Omental fat pad (tissue), 4 donors: Measurements from ENCODE around the gene LIPM. TPM values are rescaled to one million over a fixed set of nuclear protein-coding genes. Genes with fewer than 3 reads are reported as not detected.
A peak's percentile ranks its signal among the peaks of the same experiment; 100 is the strongest.

Source experiments
- ATAC-seq: fragments of 150-250 bp; one replicate; pipeline ENCODE4 v1.9.1; 2016; ENCODE audit warnings: mild to moderate bottlenecking, moderate library complexity; ENCODE audit not compliant: low FRiP score
- DNase-seq: peaks from one replicate; pipeline ENCODE4 v3.0.0-alpha.2; 2019; ENCODE audit warnings: low spot score
- total RNA-seq, 4 donors: library from RNA; depleted of rRNA; stranded (reverse); fragments of >200 nt; gene quantifications; one replicate each; pipeline ENCODE4 v1.1.0, GENCODE V29; 2016
- TF ChIP-seq, protein P1 (sequence below), 3 donors: fragments of 450-650 bp; IDR thresholded peaks; one replicate each; pipeline ENCODE4 v1.5.1; 2016 to 2017; ENCODE audit warnings: antibody characterized with exemption in 3 of 3, mild to moderate bottlenecking in 3 of 3, moderate library complexity in 2 of 3

Gene LIPM
- total RNA-seq, 4 donors from 2014 or later, result not detected

DNA sequence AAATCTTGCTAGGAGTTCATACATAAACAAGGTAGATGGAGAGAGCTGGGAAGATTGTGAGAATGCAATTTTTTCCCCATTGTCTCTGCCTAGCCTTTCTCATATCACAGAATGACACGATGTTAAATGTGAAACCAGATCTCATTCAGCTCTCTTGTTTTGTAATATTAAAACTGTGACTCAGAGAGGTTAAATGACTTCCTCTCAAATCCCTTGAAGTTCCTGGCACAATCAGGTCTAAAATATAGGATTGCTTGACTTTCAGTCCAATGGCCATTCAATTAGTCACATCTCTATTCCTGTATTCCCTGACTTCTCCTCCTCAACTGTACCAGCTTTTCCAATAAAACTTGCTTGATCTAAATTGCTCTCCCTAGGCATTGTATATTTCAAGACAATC is 46.0 kb downstream of the LIPM start:
- no peak for DNase-seq
- ATAC-seq, result peak; percentile 76
- TF ChIP-seq, protein P1, sequence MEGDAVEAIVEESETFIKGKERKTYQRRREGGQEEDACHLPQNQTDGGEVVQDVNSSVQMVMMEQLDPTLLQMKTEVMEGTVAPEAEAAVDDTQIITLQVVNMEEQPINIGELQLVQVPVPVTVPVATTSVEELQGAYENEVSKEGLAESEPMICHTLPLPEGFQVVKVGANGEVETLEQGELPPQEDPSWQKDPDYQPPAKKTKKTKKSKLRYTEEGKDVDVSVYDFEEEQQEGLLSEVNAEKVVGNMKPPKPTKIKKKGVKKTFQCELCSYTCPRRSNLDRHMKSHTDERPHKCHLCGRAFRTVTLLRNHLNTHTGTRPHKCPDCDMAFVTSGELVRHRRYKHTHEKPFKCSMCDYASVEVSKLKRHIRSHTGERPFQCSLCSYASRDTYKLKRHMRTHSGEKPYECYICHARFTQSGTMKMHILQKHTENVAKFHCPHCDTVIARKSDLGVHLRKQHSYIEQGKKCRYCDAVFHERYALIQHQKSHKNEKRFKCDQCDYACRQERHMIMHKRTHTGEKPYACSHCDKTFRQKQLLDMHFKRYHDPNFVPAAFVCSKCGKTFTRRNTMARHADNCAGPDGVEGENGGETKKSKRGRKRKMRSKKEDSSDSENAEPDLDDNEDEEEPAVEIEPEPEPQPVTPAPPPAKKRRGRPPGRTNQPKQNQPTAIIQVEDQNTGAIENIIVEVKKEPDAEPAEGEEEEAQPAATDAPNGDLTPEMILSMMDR (IDR thresholded peaks at IDR 0.05), result no peak

DNA sequence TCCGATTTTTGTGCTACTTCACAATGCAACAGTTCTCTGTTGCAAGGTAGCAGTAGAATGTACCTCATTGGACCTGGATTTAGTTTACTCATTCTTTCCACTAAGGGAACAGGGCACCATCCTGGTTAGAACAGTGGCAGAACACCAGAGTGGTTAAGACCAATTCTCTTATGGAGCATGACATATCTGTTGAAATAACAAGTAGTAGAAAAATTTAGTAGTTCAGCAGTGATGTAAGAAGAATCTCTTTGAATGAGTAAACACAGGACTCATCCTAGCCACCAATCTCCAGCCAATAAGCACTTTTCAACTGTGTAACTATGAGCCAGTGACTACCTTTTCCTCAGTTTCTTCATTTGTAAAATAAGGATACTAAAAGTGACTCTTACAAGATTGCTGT is 46.7 kb downstream of the LIPM start:
- DNase-seq (no peak), ATAC-seq (peak; percentile 55)
- TF ChIP-seq, protein P1 (IDR thresholded peaks at IDR 0.05), result no peak

DNA sequence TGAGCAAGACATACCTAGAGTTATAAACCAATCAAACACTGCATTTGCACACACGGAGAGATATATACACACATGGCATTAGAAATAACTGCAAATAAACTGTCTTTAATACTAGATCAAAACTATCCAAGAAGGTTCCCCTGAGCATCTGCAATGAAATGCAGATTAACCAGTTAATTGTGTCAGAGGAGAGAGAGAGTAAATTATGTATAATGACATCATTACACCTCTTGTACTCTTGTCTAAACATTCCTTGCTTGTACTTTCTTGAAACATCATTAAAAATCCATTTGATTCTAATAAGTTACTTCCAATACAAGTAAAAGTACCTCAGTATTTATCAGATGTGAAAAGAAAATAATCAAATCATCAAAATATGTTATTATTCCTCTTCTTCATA is 48.2 kb downstream of the LIPM start:
- no peak for DNase-seq
- TF ChIP-seq, protein P1 (IDR thresholded peaks at IDR 0.05), result no peak
- no peak for ATAC-seq

DNA sequence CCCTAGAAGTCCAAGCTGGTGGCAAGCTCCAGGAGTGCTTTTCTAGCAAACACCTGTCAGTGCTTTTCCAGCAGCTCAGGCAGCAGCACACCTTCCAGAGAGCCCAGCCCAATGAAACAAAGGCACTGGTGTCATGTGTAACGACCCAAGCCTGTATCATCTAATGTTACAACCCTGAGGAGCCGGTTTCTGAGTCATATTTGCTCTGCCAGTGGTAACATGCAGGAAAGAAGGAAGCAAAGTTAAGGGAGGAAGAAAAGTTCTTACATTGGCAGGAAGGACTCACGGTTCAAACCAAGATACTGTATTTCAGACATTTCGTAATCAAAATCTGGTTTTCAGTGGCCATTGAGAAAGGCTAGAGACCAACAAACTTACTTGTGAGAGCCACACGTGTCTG is 49.2 kb downstream of the LIPM start, which contains the start of gene ANKRD22:
Gene ANKRD22 (minus strand): TSS at position 139 of the 400 bp plus-strand sequence. CDS start 237 bp downstream, outside the sequence.
- TF ChIP-seq, protein P1 (IDR thresholded peaks at IDR 0.05), result no peak

DNA sequence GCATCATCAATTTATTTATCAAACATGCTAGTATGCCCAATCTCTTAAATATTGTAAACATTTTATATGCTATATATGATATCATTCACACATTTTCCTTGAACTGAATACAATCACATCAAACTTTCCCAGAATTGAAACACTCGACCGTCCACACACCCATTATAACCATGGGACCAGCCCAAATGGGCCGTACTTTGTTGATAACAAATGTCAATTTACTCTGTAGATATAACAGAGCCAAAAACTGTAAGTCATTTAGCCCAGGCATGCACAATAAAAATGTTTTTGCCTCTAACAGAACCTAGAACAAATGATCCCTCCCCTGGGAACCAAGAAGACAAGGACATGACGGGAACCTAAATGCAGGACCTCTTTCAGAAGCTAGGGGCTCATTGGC is 49.8 kb downstream of the LIPM start:
- no peak for ATAC-seq
- TF ChIP-seq, protein P1 (IDR thresholded peaks at IDR 0.05), result no peak

More for the DNA sequence above, 49.2 kb downstream of the LIPM start, which contains the start of gene ANKRD22:
- peak; percentile 62 for ATAC-seq
- no peak for DNase-seq

DNA sequence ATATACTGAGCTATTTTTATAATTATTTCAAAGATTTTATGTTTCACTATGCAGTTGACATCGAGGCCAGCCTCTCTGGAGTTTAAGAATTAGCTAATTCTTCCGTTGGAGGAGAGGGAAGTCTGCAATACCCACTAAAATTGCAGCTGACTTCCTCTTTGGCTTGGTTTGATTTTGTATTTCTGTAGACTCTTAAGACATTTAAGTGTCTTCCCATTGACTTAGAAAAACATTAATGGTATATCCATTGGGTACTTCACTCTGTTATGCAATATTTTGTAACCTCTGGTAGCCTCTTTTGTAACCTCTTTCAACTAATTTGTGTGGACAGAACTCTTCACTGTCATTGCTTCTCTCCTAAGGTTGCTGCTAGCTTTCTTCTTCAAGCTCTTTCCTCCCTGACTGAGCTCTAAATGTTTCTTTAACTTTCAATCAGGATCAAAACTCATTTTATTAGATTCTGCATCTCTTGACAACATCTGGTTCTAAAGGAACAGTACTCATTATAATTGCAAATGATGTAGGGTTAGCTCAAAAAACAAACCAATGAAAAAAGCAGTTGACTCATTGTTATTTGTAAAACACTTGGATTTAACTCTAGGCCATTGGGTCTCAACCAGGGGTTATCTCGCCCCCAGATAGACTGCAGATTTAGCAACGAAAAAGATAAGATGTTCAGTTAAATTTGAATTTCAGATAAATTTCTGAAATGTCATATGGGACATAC is 50.8 kb downstream of the LIPM start:
- ATAC-seq (no peak), DNase-seq (no peak)
- TF ChIP-seq, protein P1 (IDR thresholded peaks at IDR 0.05), result no peak

More for the DNA sequence above, 49.8 kb downstream of the LIPM start:
- DNase-seq, result no peak

DNA sequence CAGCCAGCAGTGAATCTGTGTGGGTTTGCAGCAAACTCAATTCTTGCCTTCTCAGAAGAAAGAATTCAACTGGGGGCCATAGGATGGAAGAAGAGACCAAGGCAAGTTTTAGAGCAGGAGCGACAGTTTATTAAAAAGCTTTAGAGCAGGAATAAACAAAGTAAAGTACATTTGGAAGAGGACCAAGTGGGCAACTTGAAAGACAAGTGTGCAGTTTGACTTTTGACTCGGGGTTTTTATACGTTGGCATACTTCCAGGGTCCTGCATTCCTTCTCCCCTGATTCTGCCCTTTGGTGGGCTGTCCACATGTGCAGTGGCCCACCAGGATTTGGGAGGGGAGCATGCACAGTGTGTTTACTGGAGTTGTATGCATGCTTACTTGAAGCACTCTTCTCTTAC is 52.2 kb downstream of the LIPM start:
- TF ChIP-seq, protein P1 (IDR thresholded peaks at IDR 0.05), result no peak
- ATAC-seq (no peak), DNase-seq (no peak)
